ENCODE data around the gene MSL1. TPM values are rescaled to one million over a fixed set of nuclear protein-coding genes. Genes with fewer than 3 reads are reported as not detected.

Gene MSL1
- total RNA-seq, 2 donors from 2014 or later = 77.0 to 81.0 TPM

DNA sequence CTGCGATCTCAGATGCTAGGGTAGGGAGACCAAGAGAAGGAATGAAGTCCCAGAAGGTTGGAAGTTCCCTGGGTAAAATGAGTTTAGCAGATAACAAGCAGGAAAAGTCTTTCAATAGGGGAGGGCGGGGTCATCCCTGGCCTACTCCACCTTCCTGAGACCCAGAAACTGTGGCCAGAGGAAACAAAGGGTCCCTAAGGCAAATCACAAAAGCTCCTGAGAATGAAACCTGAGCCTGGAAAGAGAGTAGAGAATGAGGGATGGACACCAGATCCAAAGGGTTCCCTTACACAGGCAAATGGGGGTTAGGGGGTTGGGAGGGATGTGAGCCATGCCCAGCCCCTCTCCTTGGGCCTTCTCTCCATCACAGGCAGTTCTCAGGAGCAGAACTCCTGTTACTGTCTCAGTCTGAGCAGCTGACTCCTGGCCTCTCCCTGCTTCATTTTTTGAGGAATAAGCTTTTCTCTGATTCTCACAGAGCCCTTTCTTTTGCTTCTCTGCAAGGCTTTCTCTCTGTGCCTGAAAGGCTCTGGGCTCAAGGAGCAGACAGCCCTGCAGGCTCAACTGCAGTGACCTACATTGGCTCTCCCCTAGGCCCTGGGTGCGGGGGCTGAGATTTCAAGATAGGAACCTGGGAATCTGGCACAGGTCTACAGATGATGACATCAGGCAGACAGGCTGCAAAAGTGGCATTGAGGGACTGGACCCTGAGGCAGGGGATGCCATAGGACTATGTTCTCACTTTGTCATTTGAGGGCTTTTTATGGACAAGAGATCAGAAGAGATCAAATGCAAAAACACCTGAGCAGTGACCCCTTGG, 11.5 kb upstream of the MSL1 start:
- TF ChIP-seq, protein P1, sequence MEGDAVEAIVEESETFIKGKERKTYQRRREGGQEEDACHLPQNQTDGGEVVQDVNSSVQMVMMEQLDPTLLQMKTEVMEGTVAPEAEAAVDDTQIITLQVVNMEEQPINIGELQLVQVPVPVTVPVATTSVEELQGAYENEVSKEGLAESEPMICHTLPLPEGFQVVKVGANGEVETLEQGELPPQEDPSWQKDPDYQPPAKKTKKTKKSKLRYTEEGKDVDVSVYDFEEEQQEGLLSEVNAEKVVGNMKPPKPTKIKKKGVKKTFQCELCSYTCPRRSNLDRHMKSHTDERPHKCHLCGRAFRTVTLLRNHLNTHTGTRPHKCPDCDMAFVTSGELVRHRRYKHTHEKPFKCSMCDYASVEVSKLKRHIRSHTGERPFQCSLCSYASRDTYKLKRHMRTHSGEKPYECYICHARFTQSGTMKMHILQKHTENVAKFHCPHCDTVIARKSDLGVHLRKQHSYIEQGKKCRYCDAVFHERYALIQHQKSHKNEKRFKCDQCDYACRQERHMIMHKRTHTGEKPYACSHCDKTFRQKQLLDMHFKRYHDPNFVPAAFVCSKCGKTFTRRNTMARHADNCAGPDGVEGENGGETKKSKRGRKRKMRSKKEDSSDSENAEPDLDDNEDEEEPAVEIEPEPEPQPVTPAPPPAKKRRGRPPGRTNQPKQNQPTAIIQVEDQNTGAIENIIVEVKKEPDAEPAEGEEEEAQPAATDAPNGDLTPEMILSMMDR (IDR thresholded peaks at IDR 0.05) = no peak
- H3K9me3 ChIP-seq = no peaks in the 10 kb centered on the region
- no peak overlapping the region for H3K4me3 ChIP-seq
- peak overlapping the region; percentile 93 for H3K27ac ChIP-seq
- intact Hi-C loops (cut with DNase I) = loop anchor here (5.0 kb wide), 2 partner anchors 48 to 57 kb away; partner anchors contain the start of gene THRA
- no peaks in the 10 kb centered on the region for H3K27me3 ChIP-seq
- H3K9ac ChIP-seq (ENCODE audit: low read depth in 2 of 2, low read length in 2 of 2) = peak overlapping the region; percentile 48 to 66
- no peaks in the 10 kb centered on the region for H3K36me3 ChIP-seq
- H3K4me1 ChIP-seq = peaks cover 51% of the 10 kb centered on the region
- no peak for DNase-seq

DNA sequence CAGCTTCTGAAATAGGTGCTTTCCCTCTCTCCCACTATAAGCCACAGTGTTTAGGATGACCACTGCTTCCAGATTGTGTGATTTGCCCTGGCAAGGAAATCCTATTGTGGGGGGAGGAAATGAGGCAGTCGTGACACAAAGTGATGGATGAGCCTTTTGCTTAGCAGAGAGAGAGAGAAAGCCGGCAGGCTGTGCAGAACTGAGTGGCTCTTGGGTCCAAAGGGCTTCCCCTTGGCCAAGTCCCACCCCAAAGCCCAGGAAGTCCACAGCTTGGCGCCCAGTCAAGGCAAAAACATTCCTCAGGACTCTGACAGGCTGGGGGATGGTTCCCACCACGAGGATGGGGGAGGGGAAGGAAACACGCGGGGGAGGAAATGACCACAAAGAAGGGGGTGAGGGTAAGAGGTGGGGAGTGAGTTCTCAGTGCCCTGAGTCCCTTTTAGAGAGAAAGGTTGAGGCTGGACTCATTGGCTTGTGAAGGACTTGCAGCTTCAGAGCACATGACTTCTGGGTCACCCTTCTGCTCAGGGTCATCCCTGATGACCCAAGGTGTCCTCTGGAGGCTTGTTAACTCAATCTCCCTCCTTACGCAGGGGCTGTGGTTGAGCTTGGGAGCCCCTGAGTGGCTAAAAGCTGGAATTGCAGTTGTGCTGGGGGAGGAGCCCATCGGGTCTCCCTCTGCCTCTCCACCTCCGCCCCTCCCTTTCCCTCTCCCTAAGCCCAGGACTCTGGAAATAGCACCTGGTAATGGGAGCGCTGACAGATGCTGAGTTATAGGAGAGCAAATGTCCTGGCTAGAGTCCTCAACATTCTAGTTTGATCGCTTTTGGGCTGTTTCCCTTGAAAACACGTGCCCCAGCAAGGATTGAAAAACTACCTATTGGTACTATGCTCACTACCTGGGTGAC, 10.3 kb upstream of the MSL1 start:
- H3K4me1 ChIP-seq = peaks cover 40% of the 10 kb centered on the region
- peak overlapping the region; percentile 58 to 66 for H3K9ac ChIP-seq (ENCODE audit: low read depth in 2 of 2, low read length in 2 of 2)
- peak; percentile 93 for DNase-seq
- peak overlapping the region; percentile 93 for H3K27ac ChIP-seq
- H3K27me3 ChIP-seq = no peaks in the 10 kb centered on the region
- H3K4me3 ChIP-seq = no peak overlapping the region
- H3K36me3 ChIP-seq = no peaks in the 10 kb centered on the region
- intact Hi-C loops (cut with DNase I) = loop anchor here (5.0 kb wide), 2 partner anchors 49 to 56 kb away; partner anchors contain the start of gene THRA
- H3K9me3 ChIP-seq = no peaks in the 10 kb centered on the region
- TF ChIP-seq, protein P1 (IDR thresholded peaks at IDR 0.05) = peak; percentile 91

DNA sequence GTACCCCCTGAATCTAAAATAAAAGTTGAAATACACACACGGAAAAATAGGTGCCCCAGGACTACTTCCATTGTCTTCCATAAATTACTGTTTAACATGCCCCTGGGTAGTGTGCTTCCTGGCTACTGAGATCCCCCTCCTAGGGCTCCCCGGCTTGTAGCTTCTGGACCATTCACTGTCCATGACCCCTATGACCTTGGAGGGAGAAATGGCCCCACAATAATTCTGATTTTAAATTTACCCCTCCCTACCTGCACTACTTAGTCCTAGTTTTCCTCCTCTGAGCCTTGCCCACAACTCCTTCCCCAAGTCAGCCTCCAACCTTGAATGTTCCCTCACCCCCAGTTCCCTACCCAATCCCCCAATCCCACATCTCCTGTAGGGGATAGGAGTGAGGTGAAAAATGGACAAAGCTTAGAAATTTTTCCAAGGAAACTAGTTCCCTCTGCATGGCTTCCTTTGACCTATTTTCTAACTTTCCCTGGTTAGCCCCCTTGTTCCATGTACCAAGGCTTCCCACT, 9.5 kb upstream of the MSL1 start:
- intact Hi-C loops (cut with DNase I) = loop anchor here (5.0 kb wide), 2 partner anchors 50 to 55 kb away; partner anchors contain the start of gene THRA
- Histone ChIP-seq H3K9me3 (no peaks in the 10 kb centered on the region), H3K36me3 (no peaks in the 10 kb centered on the region), H3K27me3 (no peaks in the 10 kb centered on the region), H3K4me3 (no peak overlapping the region), H3K27ac (peak overlapping the region; percentile 93), H3K9ac (ENCODE audit: low read depth in 2 of 2, low read length in 2 of 2) (peak overlapping the region; percentile 58 to 66), H3K4me1 (peaks cover 37% of the 10 kb centered on the region)
- TF ChIP-seq, protein P1 (IDR thresholded peaks at IDR 0.05) = no peak
- DNase-seq = no peak

DNA sequence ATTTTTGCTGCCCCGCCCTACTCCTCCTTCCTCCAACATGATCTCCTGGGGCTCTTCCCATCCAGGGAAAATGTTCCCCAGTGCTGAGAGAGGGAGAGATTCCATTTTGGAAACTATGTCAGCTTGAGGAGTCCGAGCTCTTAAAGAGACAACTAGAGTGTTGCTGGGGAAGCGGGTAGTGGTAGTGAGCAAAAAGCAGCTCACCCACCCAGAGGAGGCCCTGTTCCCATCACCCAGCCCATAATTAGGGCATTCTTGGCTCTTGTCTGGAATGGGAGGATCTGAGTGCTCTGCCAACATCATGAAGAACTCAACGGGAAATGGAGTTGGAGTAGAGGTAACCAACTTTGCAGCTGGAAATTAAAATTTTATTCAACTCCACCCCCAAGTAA, 9.1 kb upstream of the MSL1 start:
- peak overlapping the region; percentile 58 to 66 for H3K9ac ChIP-seq (ENCODE audit: low read depth in 2 of 2, low read length in 2 of 2)
- no peaks in the 10 kb centered on the region for H3K9me3 ChIP-seq
- TF ChIP-seq, protein P1 (IDR thresholded peaks at IDR 0.05) = no peak

More for the DNA sequence above, 9.1 kb upstream of the MSL1 start:
- H3K27ac ChIP-seq = peak overlapping the region; percentile 93
- H3K4me1 ChIP-seq = peaks cover 37% of the 10 kb centered on the region
- intact Hi-C loops (cut with DNase I) = loop anchor here (5.0 kb wide), 2 partner anchors 50 to 55 kb away; partner anchors contain the start of gene THRA
- H3K27me3 ChIP-seq = no peaks in the 10 kb centered on the region
- DNase-seq = no peak
- H3K4me3 ChIP-seq = no peak overlapping the region
- H3K36me3 ChIP-seq = no peaks in the 10 kb centered on the region

All from colonic mucosa (tissue), 4 donors.